ENCODE measurements around the gene CRB2. TPM values are rescaled to one million over a fixed set of nuclear protein-coding genes. Genes with fewer than 3 reads are reported as not detected.

CRB2 gene
- total RNA-seq, 2 donors from 2014 or later: 0.06 to 0.45 TPM

- ATAC-seq (replicated peaks): no peak
- Mint-ChIP-seq H3K4me3 (no peak overlapping the region), H3K36me3 (ENCODE audit: low read depth) (peaks cover 6% of the 10 kb centered on the region), H3K27ac (no peak overlapping the region), H3K27me3 (peaks cover 27% of the 10 kb centered on the region), H3K4me1 (peaks cover 4% of the 10 kb centered on the region), H3K9me3 (no peaks in the 10 kb centered on the region)
These were observed 16.9 kb downstream of the CRB2 start for GRCh38 chr9:123372766-123373446.

- H3K4me1 Mint-ChIP-seq: peaks cover 4% of the 10 kb centered on the region
- peaks cover 27% of the 10 kb centered on the region for H3K27me3 Mint-ChIP-seq
- H3K4me3 Mint-ChIP-seq: no peak overlapping the region
- peaks cover 6% of the 10 kb centered on the region for H3K36me3 Mint-ChIP-seq (ENCODE audit: low read depth)
- no peaks in the 10 kb centered on the region for H3K9me3 Mint-ChIP-seq
- no peak for ATAC-seq (replicated peaks)
- H3K27ac Mint-ChIP-seq: no peak overlapping the region
These were observed 17.5 kb downstream of the CRB2 start for GRCh38 chr9:123373447-123373923.

DNA sequence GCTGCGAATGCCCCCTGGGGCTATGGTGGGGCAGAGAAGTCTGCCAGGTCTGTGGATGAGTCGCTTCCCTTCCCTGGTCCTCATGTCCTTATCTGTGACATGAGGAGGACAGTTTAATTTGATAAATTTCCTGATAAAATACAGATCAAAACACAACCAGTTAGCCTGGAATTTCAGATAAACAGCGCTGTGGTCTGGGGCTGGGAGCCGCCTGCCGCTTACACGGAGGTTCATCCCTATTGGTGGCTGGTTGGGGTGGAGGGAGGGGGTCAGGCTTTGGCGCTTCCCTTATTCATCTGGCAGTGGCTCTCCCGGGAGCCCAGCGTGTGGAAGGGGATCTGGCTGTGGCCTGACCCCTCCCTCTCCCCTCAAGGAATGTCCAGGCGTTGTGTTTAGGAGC is 17.9 kb downstream of the CRB2 start:
- Mint-ChIP-seq H3K27me3 (peaks cover 27% of the 10 kb centered on the region), H3K4me1 (peaks cover 4% of the 10 kb centered on the region), H3K4me3 (no peak overlapping the region), H3K36me3 (ENCODE audit: low read depth) (peaks cover 6% of the 10 kb centered on the region), H3K9me3 (no peaks in the 10 kb centered on the region), H3K27ac (no peak overlapping the region)
- no peak for ATAC-seq (replicated peaks)

- no peak overlapping the region for H3K4me3 Mint-ChIP-seq
- no peak for ATAC-seq (replicated peaks)
- H3K27me3 Mint-ChIP-seq: peaks cover 20% of the 10 kb centered on the region
- H3K27ac Mint-ChIP-seq: no peak overlapping the region
- H3K9me3 Mint-ChIP-seq: no peaks in the 10 kb centered on the region
- peaks cover 9% of the 10 kb centered on the region for H3K36me3 Mint-ChIP-seq (ENCODE audit: low read depth)
- H3K4me1 Mint-ChIP-seq: peaks cover 4% of the 10 kb centered on the region
These were observed 19.6 kb downstream of the CRB2 start for GRCh38 chr9:123375469-123376132.

DNA sequence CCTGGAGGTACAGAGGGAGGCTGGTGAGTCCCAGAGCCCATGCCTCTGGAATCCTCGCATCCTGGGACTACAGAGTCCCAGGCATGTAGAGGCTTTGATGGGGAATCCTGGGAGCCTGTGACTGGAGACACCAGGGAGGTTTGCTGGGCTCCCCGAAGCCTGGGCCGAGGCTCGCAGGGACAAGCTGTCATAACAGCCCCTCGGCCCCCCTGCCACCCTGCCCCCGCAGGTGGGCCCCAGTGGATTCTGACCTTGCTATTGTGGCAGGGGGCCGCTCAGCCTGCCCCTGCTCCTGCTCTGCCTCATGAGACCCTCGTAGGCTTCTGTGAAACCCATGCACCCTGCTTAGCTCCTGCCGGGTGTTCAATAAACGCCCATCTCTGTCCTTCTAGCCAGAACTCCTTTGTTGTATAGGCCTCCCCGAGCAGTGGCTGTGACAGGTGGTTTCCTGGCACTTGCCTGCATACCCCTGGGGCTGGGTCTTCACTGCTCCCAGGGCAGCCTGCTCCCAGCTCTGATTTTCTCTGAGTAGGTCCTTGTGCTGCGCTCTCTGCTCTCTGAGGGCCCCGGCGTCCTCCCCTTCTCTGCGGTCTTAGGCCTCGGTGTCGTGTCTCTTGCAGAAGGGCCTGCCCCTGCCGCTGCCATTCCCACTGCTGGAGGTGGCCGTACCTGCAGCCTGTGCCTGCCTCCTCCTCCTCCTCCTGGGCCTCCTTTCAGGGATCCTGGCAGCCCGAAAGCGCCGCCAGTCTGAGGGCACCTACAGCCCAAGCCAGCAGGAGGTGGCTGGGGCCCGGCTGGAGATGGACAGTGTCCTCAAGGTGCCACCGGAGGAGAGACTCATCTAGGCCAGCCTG is 20.4 kb downstream of the CRB2 start:
- Mint-ChIP-seq H3K27ac (no peak overlapping the region), H3K4me3 (no peak overlapping the region), H3K27me3 (peaks cover 20% of the 10 kb centered on the region), H3K9me3 (no peaks in the 10 kb centered on the region), H3K4me1 (peaks cover 4% of the 10 kb centered on the region), H3K36me3 (ENCODE audit: low read depth) (peaks cover 12% of the 10 kb centered on the region)
- no peak for ATAC-seq (replicated peaks)

GRCh38 chr9:123377211-123377971 is 21.4 kb downstream of the CRB2 start:
- Mint-ChIP-seq H3K36me3 (ENCODE audit: low read depth) (peaks cover 10% of the 10 kb centered on the region), H3K27me3 (peaks cover 10% of the 10 kb centered on the region)

DNA sequence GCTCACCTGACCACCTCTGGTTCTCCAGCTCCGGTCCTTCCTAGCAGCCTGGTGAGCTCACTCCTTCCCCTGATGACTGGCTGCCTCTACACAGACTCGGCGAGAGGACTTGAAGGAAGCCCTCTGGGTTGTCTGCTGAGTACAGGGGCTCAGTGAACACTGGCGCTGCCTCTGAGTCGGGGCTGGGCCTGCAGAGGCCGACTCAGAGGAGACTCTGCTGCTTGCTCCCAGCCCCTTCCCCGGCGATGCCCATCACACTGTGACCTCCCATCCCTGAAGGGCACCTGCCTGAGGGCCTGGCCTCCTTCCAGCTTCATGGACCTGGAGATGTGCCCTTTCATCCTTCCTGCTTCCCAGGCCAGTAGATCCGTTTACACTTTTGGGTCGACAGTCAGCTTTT is 22.0 kb downstream of the CRB2 start:
- ATAC-seq (replicated peaks): no peak
- H3K9me3 Mint-ChIP-seq: no peaks in the 10 kb centered on the region
- H3K4me3 Mint-ChIP-seq: no peak overlapping the region
- no peak overlapping the region for H3K27ac Mint-ChIP-seq
- H3K27me3 Mint-ChIP-seq: peaks cover 5% of the 10 kb centered on the region
- peaks cover 6% of the 10 kb centered on the region for H3K36me3 Mint-ChIP-seq (ENCODE audit: low read depth)
- no peaks in the 10 kb centered on the region for H3K4me1 Mint-ChIP-seq

More at GRCh38 chr9:123377211-123377971, 21.4 kb downstream of the CRB2 start:
- no peak for ATAC-seq (replicated peaks)
- Mint-ChIP-seq H3K4me1 (peaks cover 3% of the 10 kb centered on the region), H3K4me3 (no peak overlapping the region), H3K9me3 (no peaks in the 10 kb centered on the region), H3K27ac (no peak overlapping the region)

GRCh38 chr9:123378956-123379660 is 23.1 kb downstream of the CRB2 start:
- no peaks in the 10 kb centered on the region for H3K4me1 Mint-ChIP-seq
- no peak overlapping the region for H3K27ac Mint-ChIP-seq
- no peak for ATAC-seq (replicated peaks)
- H3K9me3 Mint-ChIP-seq: no peaks in the 10 kb centered on the region
- peaks cover 2% of the 10 kb centered on the region for H3K27me3 Mint-ChIP-seq
- peaks cover 6% of the 10 kb centered on the region for H3K36me3 Mint-ChIP-seq (ENCODE audit: low read depth)
- H3K4me3 Mint-ChIP-seq: no peak overlapping the region

- ATAC-seq (replicated peaks): no peak
These were observed 25.1 kb downstream of the CRB2 start for GRCh38 chr9:123380852-123381705.

DNA sequence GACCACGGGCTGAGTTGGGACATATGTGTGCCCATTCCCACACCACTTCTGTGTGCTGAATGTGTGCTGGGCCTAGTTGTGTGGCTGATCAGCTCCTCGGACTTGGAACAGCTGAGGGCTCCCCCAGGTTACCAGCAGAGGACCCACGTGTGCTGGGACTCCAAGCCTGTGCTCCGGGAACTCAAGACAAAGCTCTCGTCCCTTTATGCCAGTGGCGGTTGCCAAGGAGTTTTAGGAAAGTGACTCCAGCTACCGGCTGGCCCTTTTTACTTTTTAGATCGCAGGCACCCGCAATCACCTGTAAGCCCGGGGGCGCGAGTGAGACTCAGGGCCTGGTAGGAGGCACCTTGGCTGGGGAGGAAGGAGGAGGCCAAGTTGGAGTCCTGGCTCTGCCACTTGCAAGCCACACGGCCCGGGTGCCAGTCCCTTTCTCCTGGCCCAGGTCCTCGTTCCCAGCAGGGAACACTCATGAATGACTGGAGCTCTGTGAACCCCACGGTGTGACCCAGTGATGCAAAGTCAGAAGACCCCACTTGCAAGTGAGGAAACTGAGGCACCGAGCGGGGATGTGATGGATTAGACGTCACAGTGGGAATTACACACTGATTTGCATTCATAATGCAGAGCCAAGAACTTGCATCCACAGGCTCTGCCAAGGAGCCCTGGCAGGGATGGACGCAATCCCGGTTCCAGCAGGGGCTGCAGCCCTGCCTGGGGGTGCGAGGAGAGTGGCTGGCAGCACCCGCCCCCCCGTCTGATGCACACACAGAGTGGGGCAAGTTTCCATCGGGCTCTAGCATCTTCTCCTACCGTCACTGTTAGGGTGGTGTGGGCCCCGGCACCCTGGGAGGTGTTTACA is 26.9 kb downstream of the CRB2 start:
- no peak overlapping the region for H3K4me3 Mint-ChIP-seq
- no peaks in the 10 kb centered on the region for H3K27me3 Mint-ChIP-seq

More at GRCh38 chr9:123380852-123381705, 25.1 kb downstream of the CRB2 start:
- H3K27me3 Mint-ChIP-seq: no peaks in the 10 kb centered on the region
- H3K4me1 Mint-ChIP-seq: no peaks in the 10 kb centered on the region
- no peaks in the 10 kb centered on the region for H3K9me3 Mint-ChIP-seq
- H3K4me3 Mint-ChIP-seq: no peak overlapping the region
- no peak overlapping the region for H3K27ac Mint-ChIP-seq
- peaks cover 6% of the 10 kb centered on the region for H3K36me3 Mint-ChIP-seq (ENCODE audit: low read depth)

GRCh38 chr9:123383512-123384170 is 27.6 kb downstream of the CRB2 start:
- H3K4me1 Mint-ChIP-seq: no peaks in the 10 kb centered on the region
- no peak for ATAC-seq (replicated peaks)
- no peaks in the 10 kb centered on the region for H3K27me3 Mint-ChIP-seq
- H3K36me3 Mint-ChIP-seq (ENCODE audit: low read depth): peaks cover 6% of the 10 kb centered on the region
- H3K4me3 Mint-ChIP-seq: no peak overlapping the region
- H3K27ac Mint-ChIP-seq: no peak overlapping the region
- H3K9me3 Mint-ChIP-seq: no peaks in the 10 kb centered on the region

More for the DNA sequence above, 26.9 kb downstream of the CRB2 start:
- Mint-ChIP-seq H3K36me3 (ENCODE audit: low read depth) (peaks cover 6% of the 10 kb centered on the region), H3K9me3 (no peaks in the 10 kb centered on the region), H3K27ac (no peak overlapping the region), H3K4me1 (no peaks in the 10 kb centered on the region)
- no peak for ATAC-seq (replicated peaks)

DNA sequence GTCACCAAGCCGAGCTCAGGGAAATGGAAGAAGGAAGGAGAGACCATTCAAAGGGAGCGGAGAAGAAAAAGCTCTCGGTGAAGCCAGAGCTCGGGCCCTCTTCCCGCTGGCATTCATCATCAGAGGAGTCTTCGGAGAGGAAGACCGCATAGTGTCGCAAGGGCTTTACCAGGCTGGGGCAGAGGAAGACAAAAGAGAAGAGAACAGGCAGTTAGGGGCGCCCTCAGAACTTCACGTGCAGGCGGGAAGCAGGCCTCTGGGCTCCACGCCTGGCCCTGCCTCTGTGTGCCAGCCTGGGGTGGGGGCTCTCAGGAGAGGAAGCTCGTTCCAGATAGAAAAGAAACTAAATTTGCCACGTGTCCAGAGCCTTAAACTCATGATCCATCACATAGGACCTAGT is 31.7 kb downstream of the CRB2 start:
- H3K4me3 Mint-ChIP-seq: no peak overlapping the region
- no peaks in the 10 kb centered on the region for H3K36me3 Mint-ChIP-seq (ENCODE audit: low read depth)
- H3K27ac Mint-ChIP-seq: no peak overlapping the region
- no peaks in the 10 kb centered on the region for H3K4me1 Mint-ChIP-seq
- ATAC-seq (replicated peaks): no peak
- H3K9me3 Mint-ChIP-seq: no peaks in the 10 kb centered on the region
- no peaks in the 10 kb centered on the region for H3K27me3 Mint-ChIP-seq
